ENCODE measurements around the gene CCDC33. TPM values are rescaled to one million over a fixed set of nuclear protein-coding genes. Genes with fewer than 3 reads are reported as not detected.
"Not testable (repeated sequence)": the region's sequence is repeated elsewhere in the genome, so short reads cannot be mapped to it uniquely, and the experiment has no call there.

Gene CCDC33
- total RNA-seq, 1 donor from 2014 or later: 3.4 TPM

DNA sequence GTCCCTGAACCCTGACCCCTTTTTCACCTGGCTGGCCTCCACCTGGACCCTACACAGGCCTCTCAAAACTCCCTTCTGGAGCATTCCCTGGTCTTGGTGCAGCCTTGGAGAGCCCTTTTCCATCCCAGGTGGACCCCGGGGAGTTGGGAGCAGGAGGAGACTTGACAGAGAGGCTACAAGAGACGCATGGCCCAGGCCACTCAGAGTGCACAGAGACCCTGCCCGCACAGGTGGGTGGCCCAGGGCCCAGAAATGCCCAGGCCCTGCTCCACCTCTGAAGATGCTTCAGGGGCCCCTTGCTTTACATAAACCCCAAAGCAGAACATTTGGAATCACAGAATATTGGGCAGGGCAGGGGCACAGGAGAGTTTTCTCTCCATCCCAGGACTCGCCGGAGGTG is 97.0 kb downstream of the CCDC33 start:
- no peak for DNase-seq (ENCODE audit: low spot score)

DNA sequence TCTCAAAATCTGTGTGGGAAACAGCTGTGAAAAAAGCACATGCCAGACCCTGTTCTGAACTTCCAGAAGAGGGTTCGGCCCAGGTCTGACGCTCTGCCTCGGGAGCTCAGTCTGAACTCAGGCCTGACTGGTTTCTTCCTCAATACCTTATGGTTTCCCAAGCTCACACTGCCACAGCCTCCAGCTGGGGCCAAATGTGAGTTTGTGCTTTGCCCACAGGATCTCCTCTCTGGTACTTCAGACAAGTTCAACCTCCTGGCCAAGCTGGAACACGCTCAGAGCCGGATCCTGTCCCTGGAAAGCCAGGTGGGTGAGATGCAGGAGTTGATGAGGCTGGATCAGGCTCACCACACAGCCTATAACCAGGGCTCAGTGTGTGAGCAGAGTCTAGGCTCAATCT is 97.5 kb downstream of the CCDC33 start:
- DNase-seq (ENCODE audit: low spot score): no peak

GRCh38 chr15:74334127-74334526 is 98.0 kb downstream of the CCDC33 start:
- no peak for DNase-seq (ENCODE audit: low spot score)

GRCh38 chr15:74335396-74335795 is 99.3 kb downstream of the CCDC33 start:
- no peak for DNase-seq (ENCODE audit: low spot score)

DNA sequence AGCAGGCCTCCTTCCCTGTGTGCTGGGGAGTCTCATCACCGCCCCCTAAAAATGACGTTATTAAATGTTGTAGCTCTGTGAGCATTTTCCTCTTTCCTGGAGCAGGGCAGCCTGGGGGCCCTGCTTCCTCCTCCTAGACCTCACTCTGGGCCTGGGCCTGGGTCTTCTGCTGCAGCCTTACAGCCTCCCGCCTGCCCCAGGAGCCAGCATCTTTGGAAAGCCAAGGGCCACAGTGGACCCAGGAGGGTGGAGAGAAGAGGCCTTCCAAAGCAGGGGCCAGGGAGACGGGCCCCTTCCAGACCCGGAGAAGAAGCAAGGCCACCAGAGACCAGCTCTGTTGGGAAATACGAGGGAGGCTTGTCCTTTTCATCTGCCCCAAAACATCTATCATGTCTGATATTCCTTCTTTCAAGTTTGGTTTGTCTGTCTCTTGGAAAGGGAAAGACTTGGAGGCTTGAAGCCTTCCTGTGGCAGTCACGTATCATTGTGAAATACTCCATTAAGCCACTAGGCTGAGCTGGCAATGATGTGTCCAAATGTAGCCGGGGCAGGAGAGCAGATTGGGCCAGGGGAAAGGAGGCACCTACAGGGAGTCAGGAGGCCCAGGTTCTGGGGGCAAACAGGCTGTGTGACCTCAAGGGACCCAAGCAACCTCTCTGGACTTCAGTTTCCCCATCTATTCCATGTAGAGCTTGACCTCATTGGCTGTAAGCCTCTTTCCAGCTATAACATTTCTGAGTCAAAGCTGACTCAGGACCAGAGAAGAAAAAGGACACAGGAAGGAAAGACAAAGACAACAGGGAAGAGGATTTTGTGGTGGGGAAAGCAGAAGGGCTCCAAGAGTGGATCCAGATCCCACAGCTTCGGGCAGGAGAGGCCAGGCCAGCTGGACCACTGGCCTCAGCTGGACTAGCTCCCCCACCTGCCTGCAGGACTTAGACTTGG is 100.2 kb downstream of the CCDC33 start:
- no peak for DNase-seq (ENCODE audit: low spot score)

GRCh38 chr15:74337146-74337545 is 101.0 kb downstream of the CCDC33 start:
- no peak for DNase-seq (ENCODE audit: low spot score)

- no peak for DNase-seq (ENCODE audit: low spot score)
Measured at GRCh38 chr15:74337607-74338211, 101.6 kb downstream of the CCDC33 start.

- no peak for DNase-seq (ENCODE audit: low spot score)
Measured at GRCh38 chr15:74338676-74339075, 102.5 kb downstream of the CCDC33 start.

DNA sequence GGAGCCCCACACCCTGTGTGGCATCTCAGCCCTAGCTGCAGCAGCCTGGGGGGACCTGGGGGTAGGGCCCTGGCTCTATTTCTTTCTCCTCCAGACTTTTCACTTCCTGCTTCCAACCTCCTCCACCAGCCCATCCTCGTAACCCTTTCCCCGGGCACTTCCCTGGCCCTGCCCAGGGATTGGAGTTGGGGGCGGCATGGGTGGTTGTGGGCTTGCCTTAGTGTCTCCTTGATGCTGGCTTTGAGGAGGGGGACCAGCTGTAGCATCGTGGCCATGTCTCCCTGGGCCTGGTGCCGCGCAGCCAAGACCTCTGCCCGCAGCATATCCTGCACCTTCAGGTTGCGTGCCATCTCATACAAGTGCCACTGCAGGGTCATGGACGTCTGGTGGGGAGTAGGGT is 103.2 kb downstream of the CCDC33 start:
- DNase-seq (ENCODE audit: low spot score): no peak

GRCh38 chr15:74340150-74340549 is 104.0 kb downstream of the CCDC33 start:
- no peak for DNase-seq (ENCODE audit: low spot score)

DNA sequence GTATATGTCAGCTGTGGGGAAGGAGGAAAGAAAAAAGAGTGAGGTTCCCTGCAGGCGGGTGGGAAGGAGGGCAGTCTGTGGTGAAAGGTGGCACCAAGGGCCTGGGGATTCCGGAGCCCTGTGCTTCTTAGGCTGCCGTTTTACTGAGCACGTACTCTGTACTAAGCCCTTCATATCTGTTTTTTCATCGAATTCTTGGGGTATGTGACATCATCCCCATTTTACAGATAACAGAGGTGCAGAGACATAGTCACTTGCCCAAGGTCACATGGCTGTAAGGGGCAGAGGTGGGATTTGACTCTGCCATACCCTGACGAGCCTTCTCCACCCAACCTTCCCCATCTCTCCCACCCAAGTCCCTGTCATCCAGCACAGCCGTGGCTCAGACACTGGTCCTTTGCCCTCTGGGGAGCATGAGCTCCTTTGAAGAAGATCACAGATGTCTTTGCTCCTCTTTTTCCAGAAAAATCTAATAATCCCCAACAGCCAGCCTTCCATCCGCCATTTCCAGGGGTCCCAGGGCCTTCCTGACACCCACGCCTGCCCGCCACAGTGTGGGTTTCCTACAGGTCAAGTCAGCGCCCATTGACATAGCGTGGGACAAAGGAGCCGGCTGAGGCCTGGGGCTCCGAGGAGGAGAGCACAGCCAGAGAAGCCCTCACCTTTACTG is 107.1 kb downstream of the CCDC33 start:
- DNase-seq (ENCODE audit: low spot score): no peak

GRCh38 chr15:74343797-74344127 is 107.6 kb downstream of the CCDC33 start:
- DNase-seq (ENCODE audit: low spot score): no peak

DNA sequence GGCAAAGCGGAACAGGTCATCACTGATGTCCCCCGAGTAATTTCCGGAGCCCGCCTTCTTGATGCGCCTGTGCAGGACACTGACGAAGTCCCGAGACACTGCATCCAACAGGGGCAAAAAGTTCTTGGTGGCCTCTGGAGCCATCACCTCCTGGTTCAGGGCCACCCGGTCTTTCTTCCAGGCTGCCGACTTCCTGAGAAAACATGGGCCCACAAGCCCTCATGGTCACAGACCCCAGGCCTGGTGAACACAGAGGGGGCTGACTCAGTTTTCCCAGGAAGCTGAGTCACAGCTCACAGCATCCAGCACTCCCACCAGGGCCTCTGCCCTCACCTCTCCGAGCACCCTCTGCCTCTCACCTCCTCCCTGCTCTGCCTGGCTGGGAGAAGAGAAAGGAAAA is 108.9 kb downstream of the CCDC33 start:
- DNase-seq (ENCODE audit: low spot score): no peak

DNA sequence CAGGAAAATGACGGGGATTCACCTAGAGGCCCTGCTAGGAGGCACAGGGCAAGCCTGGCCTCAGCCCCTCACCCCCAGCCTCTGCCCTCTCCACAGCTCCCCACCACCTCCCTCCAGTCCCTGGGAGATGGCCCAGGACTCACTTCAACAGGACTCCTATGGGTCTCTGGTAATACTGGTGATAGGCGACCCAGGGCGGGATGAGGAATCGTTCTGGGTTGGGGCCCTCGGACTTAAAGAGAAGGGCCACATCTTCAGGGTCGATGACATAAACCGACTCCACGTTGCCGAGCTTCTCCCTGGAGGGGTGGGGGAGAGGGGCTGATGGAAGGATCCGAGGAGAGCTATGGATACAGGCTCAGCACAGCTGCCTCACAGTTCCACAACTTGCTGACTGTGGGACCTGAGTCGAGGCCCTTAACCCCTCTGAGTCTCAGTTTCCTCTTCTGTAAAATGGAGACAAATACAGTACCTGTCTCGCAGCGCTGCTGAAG is 111.7 kb downstream of the CCDC33 start:
- DNase-seq (ENCODE audit: low spot score): no peak

- no peak for DNase-seq (ENCODE audit: low spot score)
Measured at GRCh38 chr15:74349241-74349778, 113.2 kb downstream of the CCDC33 start.

DNA sequence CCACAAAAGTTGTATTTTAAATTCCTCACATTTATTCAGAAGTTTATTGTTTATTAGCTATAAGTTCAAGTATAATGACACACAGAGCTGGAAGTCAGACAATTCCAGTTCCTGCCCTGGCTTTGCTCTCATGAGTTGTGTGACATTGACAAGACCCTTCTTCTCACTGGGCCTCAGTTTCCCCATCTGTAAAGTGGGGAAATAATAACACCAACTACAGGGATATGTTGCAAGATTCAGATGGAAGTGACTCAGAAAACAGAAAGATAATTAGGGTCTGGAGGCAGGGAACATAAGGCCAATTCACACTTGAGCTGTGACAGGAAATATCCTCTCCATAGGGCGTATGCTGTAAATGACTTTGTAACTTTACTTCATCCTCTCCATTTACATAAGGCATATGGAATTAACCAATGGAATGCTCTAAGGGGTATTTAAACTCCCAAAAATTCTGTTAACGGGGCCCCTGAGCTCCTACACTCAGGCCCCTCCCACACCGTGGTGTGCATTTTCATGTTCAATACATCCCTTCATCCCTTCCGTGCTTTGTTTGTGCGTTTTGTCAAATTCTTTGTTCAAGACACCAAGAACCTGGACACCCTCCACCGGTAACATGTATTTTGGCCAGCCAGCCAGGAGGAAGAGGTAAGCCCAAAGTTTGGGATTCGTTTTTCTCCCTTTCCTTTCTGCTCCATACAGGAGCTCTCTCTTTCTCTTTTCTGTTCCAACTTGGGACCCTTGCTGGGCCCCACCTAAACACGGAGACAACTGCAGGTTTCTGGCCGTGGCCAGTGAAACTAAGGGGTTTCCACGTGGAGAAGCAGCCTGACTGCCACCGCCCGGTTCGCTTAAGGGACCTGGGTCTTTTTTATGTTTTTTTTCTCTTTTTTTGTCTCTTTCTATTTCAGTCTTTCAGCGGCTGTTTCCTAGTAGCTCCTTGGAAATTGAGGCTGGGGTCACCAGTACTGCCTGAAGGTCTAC is 114.5 kb downstream of the CCDC33 start:
- DNase-seq (ENCODE audit: low spot score): no peak

DNA sequence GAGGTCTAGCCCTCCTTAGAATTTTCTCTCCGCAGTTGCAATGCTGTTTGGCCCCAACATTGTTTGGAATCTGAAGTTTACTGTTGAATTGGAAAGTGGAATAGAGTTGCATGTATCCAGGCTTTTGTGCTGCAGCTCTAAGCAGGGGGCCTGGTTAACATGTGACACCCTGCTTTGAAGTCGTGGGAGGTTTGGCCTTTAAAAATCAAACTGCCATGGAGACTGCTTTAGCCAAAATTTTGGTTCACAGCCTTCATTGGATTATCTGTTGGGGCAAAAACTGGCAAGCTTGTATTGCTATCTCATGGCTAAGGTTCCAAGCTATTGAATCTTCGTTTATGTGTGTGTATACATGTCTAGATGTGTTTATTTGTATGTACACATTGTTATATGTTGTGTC is 115.5 kb downstream of the CCDC33 start:
- DNase-seq (ENCODE audit: low spot score): no peak

GRCh38 chr15:74352393-74352910 is 116.3 kb downstream of the CCDC33 start:
- DNase-seq (ENCODE audit: low spot score): no peak

GRCh38 chr15:74353992-74354391 is 117.9 kb downstream of the CCDC33 start:
- DNase-seq (ENCODE audit: low spot score): not testable (repeated sequence)

GRCh38 chr15:74356050-74356449 is 119.9 kb downstream of the CCDC33 start:
- DNase-seq (ENCODE audit: low spot score): not testable (repeated sequence)

GRCh38 chr15:74357514-74357913 is 121.4 kb downstream of the CCDC33 start:
- DNase-seq (ENCODE audit: low spot score): not testable (repeated sequence)
